Panc1 (cell line): ENCODE results near the gene GDPD5. TPM values are rescaled to one million over a fixed set of nuclear protein-coding genes. Genes with fewer than 3 reads are reported as not detected.

Experiments
- ATAC-seq: fragments of 200-7000 bp; cut with Tn5 transposase; 2 replicates; pipeline ENCODE4 v1.9.1; 2020; ENCODE audit warnings: mild to moderate bottlenecking, moderate library complexity
- BruUV-seq: library from RNA; stranded (reverse); fragments of 400-500 nt; replicated peaks from 2 replicates; lab custom pipeline; 2021; lab: Mats Ljungman, UMichigan
- CTCF ChIA-PET: fragments of 300-600 bp; sonication (Branson Sonifier 250); formaldehyde crosslinking; loops from one replicate; lab custom pipeline; 2022; ENCODE audit warnings: antibody characterized with exemption; lab: Charles Lee
- POLR2A ChIA-PET: fragments of 300-600 bp; sonication (Branson Sonifier 250); formaldehyde crosslinking; loops from one replicate; lab custom pipeline; 2022; ENCODE audit warnings: antibody characterized with exemption; lab: Charles Lee
- DNase-seq: peaks from one replicate; pipeline ENCODE4 v3.0.0-alpha.2; 2010; ENCODE audit warnings: low read depth, low spot score
- H3K27ac ChIP-seq: 2 replicates; pipeline ENCODE4 v1.5.1; 2011; ENCODE audit warnings: mild to moderate bottlenecking, low read length, inconsistent platforms
- H3K27me3 ChIP-seq: fragments of 200-500 bp; sonication (Bioruptor generic); 2 replicates; pipeline ENCODE4 v1.6.0; 2014; ENCODE audit warnings: low read length, inconsistent platforms; ENCODE audit not compliant: control insufficient read depth, insufficient read depth
- H3K36me3 ChIP-seq: fragments of 200-500 bp; sonication (Bioruptor generic); 2 replicates; pipeline ENCODE4 v1.5.1; 2014; ENCODE audit warnings: inconsistent platforms, mild to moderate bottlenecking, low read length, moderate library complexity; ENCODE audit not compliant: control insufficient read depth, insufficient read depth
- H3K4me1 ChIP-seq: 2 replicates; pipeline ENCODE4 v1.5.1; 2011; ENCODE audit warnings: inconsistent platforms, mild to moderate bottlenecking, low read length, moderate library complexity; ENCODE audit not compliant: control insufficient read depth, insufficient read depth
- H3K4me3 ChIP-seq, 2 experiments: 2 replicates each; pipeline ENCODE4 v1.5.1; 2011 to 2012; ENCODE audit warnings: low read depth in 2 of 2, low read length in 2 of 2, mild to moderate bottlenecking in 2 of 2, inconsistent platforms in 1 of 2, moderate library complexity in 1 of 2
- H3K9me3 ChIP-seq: fragments of 200-500 bp; sonication (Bioruptor generic); 2 replicates; pipeline ENCODE4 v1.5.1; 2014; ENCODE audit warnings: low read depth, mild to moderate bottlenecking, inconsistent platforms, low read length, moderate library complexity; ENCODE audit not compliant: control insufficient read depth, insufficient read depth
- CTCF ChIP-seq: fragments of 450-650 bp; IDR thresholded peaks from 2 replicates; pipeline ENCODE4 v1.5.1; 2017; ENCODE audit warnings: mild to moderate bottlenecking
- REST ChIP-seq, 2 experiments: IDR thresholded peaks; 2 replicates each; pipeline ENCODE4 v1.6.1; 2011 to 2012; ENCODE audit warnings: low read depth in 2 of 2, control low read depth in 1 of 2, low read length in 1 of 2, mild to moderate bottlenecking in 1 of 2, moderate library complexity in 1 of 2; ENCODE audit not compliant: insufficient read depth in 1 of 2
- SIN3A ChIP-seq: IDR thresholded peaks from 2 replicates; pipeline ENCODE4 v1.6.1; 2012; ENCODE audit warnings: low read depth, mild to moderate bottlenecking, low read length, moderate library complexity, borderline replicate concordance; ENCODE audit not compliant: insufficient read depth
- TCF7L2 ChIP-seq: IDR thresholded peaks from 2 replicates; pipeline ENCODE4 v1.6.1; 2011; ENCODE audit warnings: mild to moderate bottlenecking, low read depth, low read length, inconsistent platforms
- in situ Hi-C: cut with HindIII; loops from 2 replicates; pipeline ENCODE4 v1.10.0; 2016; ENCODE audit warnings: low sequenced_read_pairs, low pct_unique_long_range_greater_than_20kb
- intact Hi-C: fragments of 100-400 bp; cut with micrococcal nuclease; formaldehyde crosslinking; loops from one replicate; pipeline ENCODE4 v1.10.0; 2022; ENCODE audit not compliant: unreplicated experiment
- total RNA-seq: library from RNA; stranded (reverse); gene quantifications from one replicate; pipeline ENCODE4 v1.2.1, GENCODE V29; 2021; ENCODE audit not compliant: unreplicated experiment

GDPD5 gene
- total RNA-seq, 1 experiment from 2014 or later = 6.0 TPM

GRCh38 chr11:75496305-75496752 is 29.4 kb downstream of the GDPD5 start:
- H3K9me3 ChIP-seq = no peaks in the 10 kb centered on the region
- ChIA-PET POLR2A (no interaction called here), CTCF (interaction anchor here (0.6 to 0.7 kb wide), 3 partner anchors 66 to 790 kb away, joined by 3 to 8 read pairs (median 5); no protein-coding TSS in a partner anchor)
- no peak overlapping the region for H3K27ac ChIP-seq
- intact Hi-C loops = no loop called here
- no peak overlapping the region for H3K4me3 ChIP-seq
- no TSS peak for BruUV-seq
- no peaks in the 10 kb centered on the region for H3K36me3 ChIP-seq
- DNase-seq = no peak
- peak; percentile 67; the same call in 1 of the 2 replicates for ATAC-seq
- H3K4me1 ChIP-seq = no peaks in the 10 kb centered on the region; the same call in 1 of the 2 replicates
- H3K27me3 ChIP-seq = no peaks in the 10 kb centered on the region
- TF ChIP-seq REST (IDR thresholded peaks at IDR 0.05; ENCODE audit: insufficient read depth in 1 of 2, low read depth in 2 of 2, low read length in 1 of 2) = no peak
- TF ChIP-seq TCF7L2 = no peak
- no peak; the same call in 1 of the 2 replicates for TF ChIP-seq CTCF
- in situ Hi-C loops = no loop called here

GRCh38 chr11:75495749-75496304 is 29.9 kb downstream of the GDPD5 start:
- ChIA-PET POLR2A (no interaction called here), CTCF (interaction anchor here (0.5 kb wide), 1 partner anchor 127 kb away, joined by 3 read pairs; no protein-coding TSS in a partner anchor)
- ATAC-seq (no peak), DNase-seq (no peak)
- BruUV-seq = no TSS peak
- Histone ChIP-seq H3K4me3 (no peak overlapping the region), H3K9me3 (no peaks in the 10 kb centered on the region), H3K4me1 (peaks cover 3% of the 10 kb centered on the region; the same call in 1 of the 2 replicates), H3K27ac (no peak overlapping the region), H3K27me3 (no peaks in the 10 kb centered on the region), H3K36me3 (no peaks in the 10 kb centered on the region)
- in situ Hi-C loops (no loop called here), intact Hi-C loops (no loop called here)
- TF ChIP-seq TCF7L2 (no peak), SIN3A (no peak), CTCF (no peak)
